Neural progenitor cell (in vitro differentiated cells): ENCODE measurements around the gene CLEC17A. TPM values are rescaled to one million over a fixed set of nuclear protein-coding genes. Genes with fewer than 3 reads are reported as not detected.
A peak's percentile ranks its signal among the peaks of the same experiment; 100 is the strongest.

Experiments
- DNase-seq: peaks from one replicate; pipeline ENCODE4 v3.0.0-alpha.2; 2016; ENCODE audit warnings: low spot score
- H2AFZ ChIP-seq: fragments of 200-600 bp; sonication (generic); replicated peaks from 2 replicates; pipeline ENCODE4 v1.6.1; 2016; ENCODE audit warnings: antibody characterized with exemption
- H3F3A ChIP-seq: fragments of 200-600 bp; sonication (generic); 2 replicates; pipeline ENCODE4 v1.6.1; 2016; ENCODE audit warnings: antibody characterized with exemption, low read depth
- H3K27ac ChIP-seq: fragments of 200-600 bp; sonication (generic); 2 replicates; pipeline ENCODE4 v1.5.1; 2016; ENCODE audit warnings: mild to moderate bottlenecking
- H3K27me3 ChIP-seq: fragments of 200-600 bp; sonication (generic); 2 replicates; pipeline ENCODE4 v1.6.1; 2016; ENCODE audit warnings: mild to moderate bottlenecking, moderate library complexity
- H3K36me3 ChIP-seq: fragments of 200-600 bp; sonication (generic); 2 replicates; pipeline ENCODE4 v1.5.1; 2016
- H3K4me1 ChIP-seq: fragments of 200-600 bp; sonication (generic); 2 replicates; pipeline ENCODE4 v1.6.1; 2016; ENCODE audit warnings: mixed run types
- H3K4me2 ChIP-seq: fragments of 200-600 bp; sonication (generic); 2 replicates; pipeline ENCODE4 v1.6.1; 2016
- H3K4me3 ChIP-seq: fragments of 200-600 bp; sonication (generic); 2 replicates; pipeline ENCODE4 v1.5.1; 2016
- H3K79me2 ChIP-seq: fragments of 200-600 bp; sonication (generic); 2 replicates; pipeline ENCODE4 v1.6.1; 2016; ENCODE audit warnings: low read depth
- H3K9ac ChIP-seq: fragments of 200-600 bp; sonication (generic); 2 replicates; pipeline ENCODE4 v1.6.1; 2016
- H3K9me3 ChIP-seq: fragments of 200-600 bp; sonication (generic); 2 replicates; pipeline ENCODE4 v1.5.1; 2016; ENCODE audit warnings: low read depth
- H4K20me1 ChIP-seq: fragments of 200-600 bp; sonication (generic); 2 replicates; pipeline ENCODE4 v1.6.1; 2016; ENCODE audit warnings: low read depth
- H3K27ac Mint-ChIP-seq: 3 replicates; pipeline ENCODE4 v1.8.0; 2021; ENCODE audit warnings: mixed read lengths
- H3K27me3 Mint-ChIP-seq: 2 replicates; pipeline ENCODE4 v1.8.0; 2022; ENCODE audit warnings: low read depth, mild to moderate bottlenecking, inconsistent platforms, moderate library complexity, mixed read lengths; ENCODE audit not compliant: insufficient read depth
- H3K36me3 Mint-ChIP-seq: 3 replicates; pipeline ENCODE4 v1.8.0; 2021; ENCODE audit warnings: mixed read lengths
- H3K4me1 Mint-ChIP-seq: 3 replicates; pipeline ENCODE4 v1.8.0; 2021; ENCODE audit warnings: mixed read lengths
- H3K4me3 Mint-ChIP-seq: 3 replicates; pipeline ENCODE4 v1.8.0; 2021; ENCODE audit warnings: mild to moderate bottlenecking, moderate library complexity, mixed read lengths
- H3K9me3 Mint-ChIP-seq: 3 replicates; pipeline ENCODE4 v1.8.0; 2020; ENCODE audit warnings: mixed read lengths
- EZH2 ChIP-seq: fragments of 200-600 bp; sonication (generic); IDR thresholded peaks from 2 replicates; pipeline ENCODE4 v1.6.1; 2017; ENCODE audit warnings: antibody characterized with exemption, mild to moderate bottlenecking, moderate library complexity
- EZH2phosphoT487 ChIP-seq: fragments of 200-600 bp; sonication (generic); IDR thresholded peaks from 2 replicates; pipeline ENCODE4 v1.6.1; 2017; ENCODE audit warnings: antibody characterized with exemption
- total RNA-seq: library from RNA; depleted of rRNA; stranded (reverse); fragments of >200 nt; gene quantifications from 2 replicates; pipeline ENCODE4 v1.2.3, GENCODE V29; 2015; ENCODE audit warnings: low replicate concordance
- TF ChIP-seq, protein P1 (sequence below): fragments of 200-600 bp; sonication (generic); IDR thresholded peaks from 2 replicates; pipeline ENCODE4 v1.5.1; 2017; ENCODE audit warnings: antibody characterized with exemption, mild to moderate bottlenecking

The CLEC17A gene
- total RNA-seq, 1 donor from 2014 or later, result not detected

DNA sequence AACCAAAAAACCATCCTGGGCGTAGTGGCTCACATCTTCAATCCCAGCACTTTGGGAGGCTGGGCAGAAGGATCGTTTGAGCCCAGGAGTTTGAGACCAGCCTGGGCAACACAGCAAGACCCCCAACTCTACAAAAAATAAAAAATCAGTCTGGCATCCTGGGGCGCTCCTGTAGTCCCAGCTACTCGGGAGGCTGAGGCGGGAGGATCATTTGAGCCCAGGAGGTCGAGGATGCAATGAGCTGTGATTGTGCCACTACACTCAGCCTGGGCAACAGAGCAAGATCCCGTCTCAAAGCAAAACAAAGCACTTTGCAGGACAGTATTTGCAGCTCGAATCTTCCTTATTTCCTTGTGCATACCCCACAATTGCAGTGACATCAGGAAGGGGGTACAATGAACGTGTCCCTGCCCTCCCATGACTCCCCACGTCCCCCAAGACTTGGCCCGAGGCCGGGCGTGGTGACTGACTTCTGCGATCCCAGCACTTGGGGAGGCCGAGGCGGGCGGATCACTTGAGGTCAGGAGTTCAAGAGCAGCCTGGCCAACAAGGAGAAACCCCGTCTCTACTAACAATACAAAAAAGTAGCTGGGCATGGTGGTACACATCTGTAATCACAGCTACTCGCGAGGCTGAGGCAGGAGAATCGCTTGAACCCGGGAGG is 11.9 kb upstream of the CLEC17A start:
- Mint-ChIP-seq H3K4me1 (peaks cover 15% of the 10 kb centered on the region), H3K9me3 (no peaks in the 10 kb centered on the region), H3K27me3 (peaks cover 7% of the 10 kb centered on the region), H3K36me3 (peaks cover 2% of the 10 kb centered on the region), H3K4me3 (peak overlapping the region; percentile 95), H3K27ac (no peak overlapping the region)
- peaks cover 12% of the 10 kb centered on the region for H3K4me1 ChIP-seq
- H2AFZ ChIP-seq, result no peak overlapping the region
- H3K9me3 ChIP-seq, result no peaks in the 10 kb centered on the region
- H3K9ac ChIP-seq, result peak overlapping the region; percentile 94
- no peak overlapping the region for H3K27ac ChIP-seq
- peaks cover 16% of the 10 kb centered on the region for H4K20me1 ChIP-seq
- peak overlapping the region; percentile 100 for H3K4me2 ChIP-seq
- no peak for TF ChIP-seq EZH2phosphoT487
- TF ChIP-seq, protein P1, sequence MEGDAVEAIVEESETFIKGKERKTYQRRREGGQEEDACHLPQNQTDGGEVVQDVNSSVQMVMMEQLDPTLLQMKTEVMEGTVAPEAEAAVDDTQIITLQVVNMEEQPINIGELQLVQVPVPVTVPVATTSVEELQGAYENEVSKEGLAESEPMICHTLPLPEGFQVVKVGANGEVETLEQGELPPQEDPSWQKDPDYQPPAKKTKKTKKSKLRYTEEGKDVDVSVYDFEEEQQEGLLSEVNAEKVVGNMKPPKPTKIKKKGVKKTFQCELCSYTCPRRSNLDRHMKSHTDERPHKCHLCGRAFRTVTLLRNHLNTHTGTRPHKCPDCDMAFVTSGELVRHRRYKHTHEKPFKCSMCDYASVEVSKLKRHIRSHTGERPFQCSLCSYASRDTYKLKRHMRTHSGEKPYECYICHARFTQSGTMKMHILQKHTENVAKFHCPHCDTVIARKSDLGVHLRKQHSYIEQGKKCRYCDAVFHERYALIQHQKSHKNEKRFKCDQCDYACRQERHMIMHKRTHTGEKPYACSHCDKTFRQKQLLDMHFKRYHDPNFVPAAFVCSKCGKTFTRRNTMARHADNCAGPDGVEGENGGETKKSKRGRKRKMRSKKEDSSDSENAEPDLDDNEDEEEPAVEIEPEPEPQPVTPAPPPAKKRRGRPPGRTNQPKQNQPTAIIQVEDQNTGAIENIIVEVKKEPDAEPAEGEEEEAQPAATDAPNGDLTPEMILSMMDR, result no peak
- no peak for TF ChIP-seq EZH2
- H3K36me3 ChIP-seq, result no peaks in the 10 kb centered on the region
- H3K4me3 ChIP-seq, result peak overlapping the region; percentile 100
- H3K27me3 ChIP-seq, result no peaks in the 10 kb centered on the region
- peaks cover 34% of the 10 kb centered on the region for H3K79me2 ChIP-seq
- H3F3A ChIP-seq, result peaks cover 7% of the 10 kb centered on the region
- no peak for DNase-seq

DNA sequence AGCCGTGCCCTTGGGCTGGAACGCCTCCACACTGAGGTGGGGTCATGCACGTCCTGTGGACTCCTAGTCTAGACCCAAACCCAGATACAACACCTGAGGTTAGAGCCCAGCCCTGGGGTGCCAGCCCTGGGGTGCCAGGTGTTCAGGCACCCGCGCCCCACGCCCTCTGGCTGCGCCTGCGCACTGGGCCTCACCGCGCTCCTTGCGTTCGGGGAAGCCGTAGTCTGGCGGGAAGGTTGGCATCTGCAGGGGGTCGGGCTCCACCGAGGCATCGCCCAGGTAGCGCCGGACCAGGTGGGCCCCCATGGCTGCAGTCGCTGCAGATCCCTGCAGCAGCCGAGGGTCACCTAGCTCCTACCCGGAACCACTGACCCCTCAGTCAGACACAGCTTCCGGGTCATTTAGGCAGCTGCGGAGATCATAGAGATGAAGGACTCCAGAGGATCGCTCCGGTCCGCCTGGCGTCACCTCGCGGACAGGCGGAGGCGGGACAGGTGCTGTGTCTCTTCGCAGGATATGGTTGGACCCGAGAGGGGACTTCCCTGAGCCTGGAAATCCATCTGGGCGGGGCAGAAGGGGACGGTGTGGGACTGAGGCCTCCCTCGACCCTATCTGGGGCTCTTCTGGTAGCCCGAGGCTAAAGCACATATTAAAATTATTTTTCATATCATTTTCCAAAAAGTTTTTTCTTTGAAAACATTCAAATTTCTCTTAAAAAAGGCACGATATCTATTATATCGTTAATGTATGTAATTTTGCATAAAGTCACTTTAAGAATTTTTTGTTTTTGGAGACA is 11.0 kb upstream of the CLEC17A start, which contains the start of gene NDUFB7:
Gene NDUFB7 (minus strand): TSS at position 372 of the 796 bp plus-strand sequence. CDS start 66 bp downstream, at position 306.
- peak within 1 kb of the TSS; percentile 99 for H2AFZ ChIP-seq
- DNase-seq, result peak; percentile 95
- H3K27me3 ChIP-seq, result no peaks in the 10 kb centered on the region
- peak within 1 kb of the TSS; percentile 94 for H3K9ac ChIP-seq
- H3K36me3 ChIP-seq, result no peaks in the 10 kb centered on the region
- TF ChIP-seq, protein P1, result peak; percentile 83
- TF ChIP-seq EZH2, result no peak
- TF ChIP-seq EZH2phosphoT487, result no peak
- H3K4me2 ChIP-seq, result peak within 1 kb of the TSS; percentile 100
- peaks cover 16% of the 10 kb centered on the region for H4K20me1 ChIP-seq
- peak within 1 kb of the TSS; percentile 100 for H3K4me3 ChIP-seq
- H3K9me3 ChIP-seq, result no peaks in the 10 kb centered on the region
- Mint-ChIP-seq H3K4me3 (peak within 1 kb of the TSS; percentile 95), H3K4me1 (peaks cover 15% of the 10 kb centered on the region), H3K27ac (peak within 1 kb of the TSS; percentile 63), H3K9me3 (no peaks in the 10 kb centered on the region), H3K36me3 (peaks cover 2% of the 10 kb centered on the region), H3K27me3 (peaks cover 8% of the 10 kb centered on the region)
- H3K27ac ChIP-seq, result peak within 1 kb of the TSS; percentile 74
- H3F3A ChIP-seq, result peaks cover 7% of the 10 kb centered on the region
- H3K79me2 ChIP-seq, result peaks cover 34% of the 10 kb centered on the region
- H3K4me1 ChIP-seq, result peaks cover 12% of the 10 kb centered on the region

DNA sequence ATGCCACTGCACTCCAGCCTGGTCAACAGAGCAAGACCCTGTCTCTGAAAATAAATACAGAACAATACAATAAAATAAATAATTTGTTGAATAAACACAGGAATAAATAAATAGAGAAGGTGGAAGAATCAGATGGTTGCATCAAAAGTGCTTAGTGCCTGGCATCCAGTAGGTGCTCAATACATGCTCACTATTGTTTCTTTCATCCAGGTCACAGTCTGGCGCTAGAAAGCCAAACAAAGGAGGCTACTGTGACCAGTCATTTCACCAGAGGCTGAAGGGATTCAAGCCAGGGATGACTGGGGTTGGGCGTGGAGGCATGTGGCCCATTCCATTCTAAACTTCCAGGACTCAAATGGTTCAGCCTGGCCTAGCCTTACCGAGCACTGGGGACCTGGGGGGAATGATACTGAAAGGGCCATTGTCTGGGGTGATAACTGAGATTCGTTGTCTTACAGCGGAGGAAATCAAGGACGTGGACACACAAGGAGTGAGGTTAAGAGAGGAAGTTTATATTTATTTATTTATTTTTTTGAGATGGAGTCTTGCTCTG is 7.4 kb upstream of the CLEC17A start:
- no peaks in the 10 kb centered on the region for H3K36me3 ChIP-seq
- Mint-ChIP-seq H3K27ac (no peak overlapping the region), H3K36me3 (no peaks in the 10 kb centered on the region), H3K4me1 (peaks cover 14% of the 10 kb centered on the region), H3K4me3 (no peak overlapping the region), H3K9me3 (no peaks in the 10 kb centered on the region), H3K27me3 (peaks cover 5% of the 10 kb centered on the region)
- TF ChIP-seq EZH2 (no peak), EZH2phosphoT487 (no peak)
- TF ChIP-seq, protein P1, result no peak
- H3K27ac ChIP-seq, result no peak overlapping the region
- no peak overlapping the region for H3K4me3 ChIP-seq
- peaks cover 14% of the 10 kb centered on the region for H3K79me2 ChIP-seq
- H3K9me3 ChIP-seq, result no peaks in the 10 kb centered on the region
- H3K4me1 ChIP-seq, result peaks cover 12% of the 10 kb centered on the region
- H2AFZ ChIP-seq, result no peak overlapping the region
- H3K9ac ChIP-seq, result no peak overlapping the region
- H4K20me1 ChIP-seq, result peaks cover 8% of the 10 kb centered on the region
- H3K27me3 ChIP-seq, result no peaks in the 10 kb centered on the region
- H3K4me2 ChIP-seq, result no peak overlapping the region
- no peak for DNase-seq
- H3F3A ChIP-seq, result peaks cover 7% of the 10 kb centered on the region
